Fibroblast of lung (primary cell): ENCODE data around the gene AKR1C2.

ENCODE experiments used
- CTCF ChIP-seq, 2 donors: IDR thresholded peaks in 1 of 2; conservative IDR thresholded peaks in 1 of 2; 1 replicate in 1 of 2; 2 replicates in 1 of 2; pipeline ENCODE4 v1.5.1; 2011 to 2012; ENCODE audit warnings: low read length in 2 of 2, control low read depth in 1 of 2, inconsistent platforms in 1 of 2, low read depth in 1 of 2, mild to moderate bottlenecking in 1 of 2
- EZH2 ChIP-seq: IDR thresholded peaks from 2 replicates; pipeline ENCODE4 v1.5.1; 2012; ENCODE audit warnings: low read length, control low read depth, mild to moderate bottlenecking; ENCODE audit errors: missing control alignments

- TF ChIP-seq CTCF (conservative IDR thresholded peaks at IDR 0.05 in 1 of 2, IDR thresholded peaks at IDR 0.05 in 1 of 2; ENCODE audit: low read depth in 1 of 2, low read length in 2 of 2) (no peak), EZH2 (no peak)
These were observed 57.6 kb downstream of the AKR1C2 start for GRCh38 chr10:4945766-4946717.
